ENCODE data around the gene CTDP1. TPM values are rescaled to one million over a fixed set of nuclear protein-coding genes. Genes with fewer than 3 reads are reported as not detected.

CTDP1 gene
- total and polyA plus RNA-seq, 9 of the 15 experiments (the other 6 are each of a cell fraction or from before 2014, with no cell fraction given), result 0.07 to 19.2 (median 4.0) TPM

DNA sequence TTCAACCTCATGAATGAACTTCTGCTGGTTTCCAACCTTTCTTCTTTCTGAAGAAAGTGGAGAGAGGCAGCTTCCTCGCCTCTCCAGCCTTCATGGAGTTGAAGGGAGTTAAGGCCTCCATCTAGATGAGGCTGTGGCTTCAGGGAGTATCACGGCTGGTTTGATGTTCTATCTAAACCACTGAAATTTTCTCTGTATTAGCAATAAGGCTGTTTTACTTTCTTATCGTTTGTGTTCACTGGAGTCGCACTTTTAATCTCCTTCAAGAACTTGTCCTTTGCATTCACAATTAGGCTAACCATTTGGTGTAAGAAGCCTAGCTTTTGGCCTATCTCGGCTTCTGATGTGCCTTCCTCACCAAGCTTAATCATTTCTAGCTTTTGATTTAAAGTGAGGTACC lies 19.9 kb upstream of the CTDP1 start:
- H3K4me2 ChIP-seq (ENCODE audit: insufficient read depth, low read length), result no peak overlapping the region
- no peaks in the 10 kb centered on the region for H4K20me1 ChIP-seq (replicated peaks; ENCODE audit: control insufficient read depth, insufficient read depth, low read length)
- FAIRE-seq (no peak), DNase-seq (ENCODE audit: extremely low read depth in 1 of 4, low spot score in 3 of 4) (no peak), ATAC-seq (no peak)
- in situ Hi-C loops (cut with MboI), result no loop called here
- no peaks in the 10 kb centered on the region for H3K4me1 ChIP-seq (replicated peaks in 1 of 2; ENCODE audit: control insufficient read depth in 2 of 2, insufficient read depth in 2 of 2, low read length in 2 of 2)
- no peaks in the 10 kb centered on the region for H3K9me1 ChIP-seq (ENCODE audit: control insufficient read depth, insufficient read depth, low read length)
- H3K79me2 ChIP-seq (ENCODE audit: control insufficient read depth, insufficient read depth, low read length), result no peaks in the 10 kb centered on the region
- H3K9me3 ChIP-seq (replicated peaks; ENCODE audit: control insufficient read depth, insufficient read depth, low read depth, low read length), result no peaks in the 10 kb centered on the region
- H3K9ac ChIP-seq (ENCODE audit: insufficient read depth in 1 of 2, low read depth in 2 of 2, low read length in 2 of 2), result no peak overlapping the region
- no peak overlapping the region for H2AFZ ChIP-seq (ENCODE audit: low read depth, low read length)
- CTCF ChIA-PET (ENCODE audit: low intra/inter-chr PET ratio), result no interaction called here
- POLR2A ChIA-PET, result no interaction called here
- WGBS (ENCODE audit: insufficient coverage, low coverage, missing lambda C conversion rate), result 0% methylated on average over 5 of the region's 5 CpGs
- H3K4me3 ChIP-seq, result no peak overlapping the region
- intact Hi-C loops (cut with micrococcal nuclease), result no loop called here
- no peak overlapping the region for H3K27ac ChIP-seq (ENCODE audit: extremely low read depth, low read depth, low read length)
- no peaks in the 10 kb centered on the region for H3K36me3 ChIP-seq (ENCODE audit: control insufficient read depth, insufficient read depth, low read length)
- peaks cover 29 to 45% of the 10 kb centered on the region in 2 experiments for H3K27me3 ChIP-seq (ENCODE audit: control insufficient read depth in 2 of 2, insufficient read depth in 2 of 2, low read length in 2 of 2)
- no TSS peak for BruUV-seq (replicated peaks)
- TF ChIP-seq, protein P1, sequence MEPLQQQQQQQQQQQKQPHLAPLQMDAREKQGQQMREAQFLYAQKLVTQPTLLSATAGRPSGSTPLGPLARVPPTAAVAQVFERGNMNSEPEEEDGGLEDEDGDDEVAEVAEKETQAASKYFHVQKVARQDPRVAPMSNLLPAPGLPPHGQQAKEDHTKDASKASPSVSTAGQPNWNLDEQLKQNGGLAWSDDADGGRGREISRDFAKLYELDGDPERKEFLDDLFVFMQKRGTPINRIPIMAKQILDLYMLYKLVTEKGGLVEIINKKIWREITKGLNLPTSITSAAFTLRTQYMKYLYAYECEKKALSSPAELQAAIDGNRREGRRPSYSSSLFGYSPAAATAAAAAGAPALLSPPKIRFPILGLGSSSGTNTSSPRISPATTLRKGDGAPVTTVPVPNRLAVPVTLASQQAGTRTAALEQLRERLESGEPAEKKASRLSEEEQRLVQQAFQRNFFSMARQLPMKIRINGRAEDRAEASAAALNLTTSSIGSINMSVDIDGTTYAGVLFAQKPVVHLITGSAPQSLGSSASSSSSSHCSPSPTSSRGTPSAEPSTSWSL (CRISPR knock-in tag; IDR thresholded peaks at IDR 0.05; ENCODE audit: borderline replicate concordance), result no peak
- TF ChIP-seq POLR3A (IDR thresholded peaks at IDR 0.05; ENCODE audit: borderline replicate concordance, extremely low read depth, insufficient read depth, insufficient read length) (no peak), TOE1 (IDR thresholded peaks at IDR 0.05; ENCODE audit: borderline replicate concordance) (no peak), TOE1 (CRISPR knock-in tag; IDR thresholded peaks at IDR 0.05; ENCODE audit: borderline replicate concordance, low read depth) (no peak), CBFA2T3 (IDR thresholded peaks at IDR 0.05) (no peak), SMC3 (conservative IDR thresholded peaks at IDR 0.05; ENCODE audit: insufficient read depth, low read depth, low read length) (no peak), BRF1 (IDR thresholded peaks at IDR 0.05; ENCODE audit: borderline replicate concordance, extremely low read depth, insufficient read length) (no peak), TAL1 (IDR thresholded peaks at IDR 0.05) (no peak), CLOCK (CRISPR knock-in tag; IDR thresholded peaks at IDR 0.05; ENCODE audit: borderline replicate concordance) (no peak), RBBP5 (IDR thresholded peaks at IDR 0.05; ENCODE audit: borderline replicate concordance, insufficient read depth, low read length, poor library complexity, severe bottlenecking) (no peak)
- TF ChIP-seq, protein P2, sequence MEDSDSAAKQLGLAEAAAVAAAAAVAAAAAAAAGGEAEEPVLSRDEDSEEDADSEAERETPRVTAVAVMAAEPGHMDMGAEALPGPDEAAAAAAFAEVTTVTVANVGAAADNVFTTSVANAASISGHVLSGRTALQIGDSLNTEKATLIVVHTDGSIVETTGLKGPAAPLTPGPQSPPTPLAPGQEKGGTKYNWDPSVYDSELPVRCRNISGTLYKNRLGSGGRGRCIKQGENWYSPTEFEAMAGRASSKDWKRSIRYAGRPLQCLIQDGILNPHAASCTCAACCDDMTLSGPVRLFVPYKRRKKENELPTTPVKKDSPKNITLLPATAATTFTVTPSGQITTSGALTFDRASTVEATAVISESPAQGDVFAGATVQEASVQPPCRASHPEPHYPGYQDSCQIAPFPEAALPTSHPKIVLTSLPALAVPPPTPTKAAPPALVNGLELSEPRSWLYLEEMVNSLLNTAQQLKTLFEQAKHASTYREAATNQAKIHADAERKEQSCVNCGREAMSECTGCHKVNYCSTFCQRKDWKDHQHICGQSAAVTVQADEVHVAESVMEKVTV (CRISPR knock-in tag; IDR thresholded peaks at IDR 0.05), result no peak
- TF ChIP-seq, protein P3, sequence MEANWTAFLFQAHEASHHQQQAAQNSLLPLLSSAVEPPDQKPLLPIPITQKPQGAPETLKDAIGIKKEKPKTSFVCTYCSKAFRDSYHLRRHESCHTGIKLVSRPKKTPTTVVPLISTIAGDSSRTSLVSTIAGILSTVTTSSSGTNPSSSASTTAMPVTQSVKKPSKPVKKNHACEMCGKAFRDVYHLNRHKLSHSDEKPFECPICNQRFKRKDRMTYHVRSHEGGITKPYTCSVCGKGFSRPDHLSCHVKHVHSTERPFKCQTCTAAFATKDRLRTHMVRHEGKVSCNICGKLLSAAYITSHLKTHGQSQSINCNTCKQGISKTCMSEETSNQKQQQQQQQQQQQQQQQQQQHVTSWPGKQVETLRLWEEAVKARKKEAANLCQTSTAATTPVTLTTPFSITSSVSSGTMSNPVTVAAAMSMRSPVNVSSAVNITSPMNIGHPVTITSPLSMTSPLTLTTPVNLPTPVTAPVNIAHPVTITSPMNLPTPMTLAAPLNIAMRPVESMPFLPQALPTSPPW (CRISPR knock-in tag; IDR thresholded peaks at IDR 0.05), result no peak
- TF ChIP-seq, protein P4, sequence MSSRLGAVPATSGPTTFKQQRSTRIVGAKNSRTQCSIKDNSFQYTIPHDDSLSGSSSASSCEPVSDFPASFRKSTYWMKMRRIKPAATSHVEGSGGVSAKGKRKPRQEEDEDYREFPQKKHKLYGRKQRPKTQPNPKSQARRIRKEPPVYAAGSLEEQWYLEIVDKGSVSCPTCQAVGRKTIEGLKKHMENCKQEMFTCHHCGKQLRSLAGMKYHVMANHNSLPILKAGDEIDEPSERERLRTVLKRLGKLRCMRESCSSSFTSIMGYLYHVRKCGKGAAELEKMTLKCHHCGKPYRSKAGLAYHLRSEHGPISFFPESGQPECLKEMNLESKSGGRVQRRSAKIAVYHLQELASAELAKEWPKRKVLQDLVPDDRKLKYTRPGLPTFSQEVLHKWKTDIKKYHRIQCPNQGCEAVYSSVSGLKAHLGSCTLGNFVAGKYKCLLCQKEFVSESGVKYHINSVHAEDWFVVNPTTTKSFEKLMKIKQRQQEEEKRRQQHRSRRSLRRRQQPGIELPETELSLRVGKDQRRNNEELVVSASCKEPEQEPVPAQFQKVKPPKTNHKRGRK (tag; IDR thresholded peaks at IDR 0.05), result no peak
